Stimulated activated naive CD4-positive, alpha-beta T cell (primary cell): ENCODE results near the gene YJU2.
"Not testable (repeated sequence)": the region's sequence is repeated elsewhere in the genome, so short reads cannot be mapped to it uniquely, and the experiment has no call there.

ENCODE experiments used
- DNase-seq, 6 experiments: peaks; one replicate each; lab custom pipeline; 2025; lab: John Stamatoyannopoulos, UW

YJU2 gene

DNA sequence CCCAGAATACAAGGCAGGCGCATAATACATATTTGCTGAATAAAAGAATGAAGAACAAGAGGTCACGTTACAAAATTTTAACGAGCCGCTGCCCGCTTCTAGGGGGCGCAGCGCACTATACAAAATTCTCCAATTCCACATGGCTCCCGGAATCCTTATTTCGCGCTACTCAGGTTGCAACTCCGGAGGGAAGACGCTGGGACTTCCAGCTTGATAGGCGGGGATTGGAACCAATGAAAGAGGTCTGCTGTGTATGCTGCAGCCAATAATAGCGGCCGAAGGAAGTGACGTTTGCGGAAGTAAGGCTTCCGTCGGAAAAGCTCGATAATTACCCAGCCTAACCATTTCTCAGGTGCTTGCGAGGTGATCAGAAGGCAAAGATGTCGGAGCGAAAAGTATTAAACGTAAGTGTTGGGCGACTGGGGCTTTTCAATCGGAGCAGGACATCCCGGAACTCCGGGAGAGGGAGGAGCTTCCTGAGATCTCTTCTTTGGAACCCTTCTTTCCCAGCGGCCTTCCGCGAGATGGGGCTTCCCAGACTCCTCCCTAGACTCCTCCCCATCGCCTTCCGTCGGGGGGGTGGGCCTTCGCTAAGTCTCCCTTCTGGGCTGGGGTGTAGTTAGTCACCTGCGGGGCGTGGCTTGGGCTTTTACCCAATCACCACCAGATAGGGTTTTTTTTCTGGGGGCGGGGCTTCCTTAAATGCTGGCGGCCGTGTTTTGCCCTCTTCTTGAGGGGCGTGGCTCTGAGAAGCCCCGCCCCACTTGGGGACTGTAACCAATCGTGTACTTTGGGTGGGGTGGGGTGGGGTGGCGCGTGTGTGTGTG, at the start of gene YJU2:
Gene YJU2 (plus strand): TSS at position 314 of the 827 bp plus-strand sequence. CDS start 67 bp downstream, at position 381.
- DNase-seq: peak; percentile 94 to 100 (median 99)

- DNase-seq: no peak
Observed at GRCh38 chr19:4197228-4197624, 49.7 kb upstream of the YJU2 start.

DNA sequence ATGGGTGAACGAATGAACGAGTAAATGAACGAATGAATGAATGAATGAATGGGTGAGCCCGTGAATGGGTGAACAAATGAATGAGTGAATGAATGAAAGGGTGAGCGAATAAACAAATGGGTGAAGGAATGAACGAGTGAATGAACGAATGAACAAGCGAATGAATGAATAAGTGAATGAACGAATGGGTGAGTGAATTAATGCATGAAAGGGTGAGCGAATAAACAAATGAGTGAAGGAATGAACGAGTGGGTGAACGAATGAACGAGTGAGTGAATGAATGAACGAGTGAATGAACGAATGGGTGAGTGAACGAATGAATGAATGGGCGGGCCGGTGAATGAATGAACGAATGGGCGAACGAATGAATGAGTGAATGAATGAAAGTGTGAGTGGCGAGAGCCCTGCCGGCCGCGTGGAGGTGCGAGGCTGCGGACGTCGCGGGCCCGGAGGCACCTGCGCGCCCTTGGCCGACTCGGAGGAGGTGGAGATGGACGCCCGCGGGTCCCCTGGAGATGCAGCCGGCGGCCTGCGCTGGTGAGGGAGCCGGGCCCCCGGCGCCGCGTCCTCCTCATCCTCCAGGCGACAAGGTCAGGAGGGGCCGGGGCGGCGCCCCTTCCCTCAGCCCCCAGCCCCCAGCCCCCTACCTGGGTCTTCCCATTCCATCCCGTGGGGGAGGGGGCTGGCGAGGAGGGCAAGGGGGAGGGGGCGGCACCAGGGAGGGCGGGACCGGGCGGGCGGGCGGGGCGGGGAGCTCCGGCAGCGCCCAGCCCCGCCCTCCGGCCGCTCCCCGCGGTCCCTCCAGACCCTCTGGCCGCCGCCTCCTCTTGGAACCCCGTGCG, 49.0 kb upstream of the YJU2 start:
- peak in 1 of 6 experiments; percentile 8 for DNase-seq

DNA sequence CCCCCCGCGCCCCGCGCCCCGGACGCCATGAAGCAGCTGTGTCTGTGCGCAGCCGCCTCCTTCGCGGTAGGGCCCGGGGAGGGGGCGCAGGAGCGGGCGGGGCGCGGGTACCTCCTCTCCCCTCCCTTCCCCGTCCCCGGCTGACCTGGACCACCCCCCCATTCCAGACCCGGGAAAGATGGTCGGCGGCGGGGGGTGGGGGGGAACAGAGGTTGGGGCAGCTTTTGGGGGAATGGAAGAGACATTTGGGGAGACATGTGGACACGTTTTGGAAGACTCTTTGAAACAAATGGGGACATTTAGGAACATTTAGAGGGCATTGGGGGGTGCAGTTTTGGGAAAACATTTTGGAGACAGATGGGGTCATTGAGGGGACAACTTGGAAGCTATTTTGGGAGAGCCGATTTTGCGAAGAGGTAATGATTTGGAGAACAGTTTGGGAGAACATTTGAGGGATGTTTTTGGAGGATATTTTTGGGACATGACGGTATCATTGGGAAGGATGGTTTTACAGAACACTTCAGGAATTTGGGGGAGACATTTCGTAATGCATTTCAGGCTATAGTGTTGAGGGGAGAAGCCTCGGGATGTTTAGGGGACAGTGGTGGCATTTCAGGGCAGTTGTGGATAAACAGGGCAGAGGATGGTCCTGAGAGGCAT, 48.3 kb upstream of the YJU2 start:
- no peak for DNase-seq

GRCh38 chr19:4199699-4200293, 47.1 kb upstream of the YJU2 start:
- no peak for DNase-seq

GRCh38 chr19:4200940-4201542, 45.8 kb upstream of the YJU2 start:
- no peak for DNase-seq

DNA sequence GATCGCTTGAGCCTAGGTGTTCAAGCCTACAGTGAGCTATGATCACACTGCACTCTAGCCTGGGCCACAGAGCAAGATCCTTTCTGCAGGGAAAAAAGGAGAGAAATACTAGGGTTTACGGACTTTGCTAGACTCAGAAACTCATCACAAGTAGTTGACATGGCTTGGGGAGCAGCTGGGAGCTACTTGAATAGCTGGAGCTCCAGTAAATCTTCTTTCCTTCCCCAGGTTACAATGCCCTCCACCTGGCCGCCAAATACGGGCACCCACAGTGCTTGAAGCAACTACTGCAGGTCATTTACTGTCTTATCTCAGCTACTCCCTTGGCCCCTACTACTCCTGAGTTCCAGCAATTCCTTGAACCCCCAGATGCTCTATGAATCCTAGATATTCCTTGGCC, 45.1 kb upstream of the YJU2 start:
- DNase-seq: no peak

GRCh38 chr19:4206818-4207484, 39.9 kb upstream of the YJU2 start:
- no peak for DNase-seq

DNA sequence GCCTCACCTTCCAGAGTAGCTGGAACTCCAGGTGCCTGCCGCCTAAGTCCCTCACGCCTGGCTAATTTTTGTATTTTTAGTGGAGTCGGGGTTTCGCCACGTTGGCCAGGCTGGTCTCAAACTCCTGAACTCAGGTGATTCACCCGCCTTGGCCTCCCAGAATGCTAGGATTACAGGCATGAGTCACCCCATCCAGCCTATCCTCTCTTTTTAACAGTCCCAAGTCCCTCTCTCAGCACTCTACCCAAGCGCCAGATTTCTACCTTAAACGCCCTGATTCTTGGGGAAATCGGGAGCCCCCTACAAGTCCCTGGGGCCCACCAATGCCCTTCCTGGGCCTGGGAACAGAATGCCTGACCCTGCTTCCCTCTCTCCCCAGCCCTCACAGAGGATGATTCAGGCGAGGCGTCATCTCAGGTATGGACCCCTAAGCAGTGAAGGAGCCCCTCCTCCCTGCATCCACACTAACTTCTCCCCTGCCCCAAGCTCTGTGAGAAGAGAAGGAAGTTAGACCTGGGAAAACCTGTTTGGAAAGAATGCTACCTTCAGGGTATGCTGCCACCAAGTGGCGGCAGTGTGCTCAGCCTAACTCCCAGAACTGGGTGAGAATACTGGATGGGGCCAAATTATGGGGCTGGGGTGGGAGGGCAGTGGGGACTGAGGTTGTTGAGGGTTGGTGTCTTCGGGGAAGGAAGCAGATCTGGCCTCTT, 38.3 kb upstream of the YJU2 start:
- no peak for DNase-seq

GRCh38 chr19:4210166-4210731, 36.6 kb upstream of the YJU2 start:
- no peak for DNase-seq

GRCh38 chr19:4213116-4213515, 33.8 kb upstream of the YJU2 start:
- no peak for DNase-seq

- DNase-seq: no peak
Observed at GRCh38 chr19:4215807-4216206, 31.1 kb upstream of the YJU2 start.

GRCh38 chr19:4216846-4217245, 30.0 kb upstream of the YJU2 start:
- no peak for DNase-seq

GRCh38 chr19:4217429-4218264, 29.2 kb upstream of the YJU2 start:
- no peak for DNase-seq

DNA sequence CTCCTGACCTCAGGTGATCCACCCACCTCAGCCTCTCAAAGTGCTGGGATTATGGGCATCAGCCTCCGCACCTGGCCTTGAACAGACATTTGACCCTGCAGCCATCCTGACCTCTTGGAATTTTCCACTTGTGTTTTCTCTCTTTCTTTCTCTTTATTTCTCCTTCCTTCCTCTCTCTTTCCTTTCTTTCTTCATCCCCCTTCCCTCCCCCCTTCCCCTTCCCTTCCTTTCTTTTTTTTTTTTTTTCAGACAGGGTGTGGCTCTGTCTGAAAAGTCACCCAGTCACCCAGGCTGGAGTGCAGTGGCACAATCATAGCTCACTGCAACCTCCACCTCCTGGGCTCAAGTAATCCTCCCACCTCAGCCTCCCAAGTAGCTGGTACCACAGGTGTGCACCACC, 28.4 kb upstream of the YJU2 start:
- not testable (repeated sequence) for DNase-seq

DNA sequence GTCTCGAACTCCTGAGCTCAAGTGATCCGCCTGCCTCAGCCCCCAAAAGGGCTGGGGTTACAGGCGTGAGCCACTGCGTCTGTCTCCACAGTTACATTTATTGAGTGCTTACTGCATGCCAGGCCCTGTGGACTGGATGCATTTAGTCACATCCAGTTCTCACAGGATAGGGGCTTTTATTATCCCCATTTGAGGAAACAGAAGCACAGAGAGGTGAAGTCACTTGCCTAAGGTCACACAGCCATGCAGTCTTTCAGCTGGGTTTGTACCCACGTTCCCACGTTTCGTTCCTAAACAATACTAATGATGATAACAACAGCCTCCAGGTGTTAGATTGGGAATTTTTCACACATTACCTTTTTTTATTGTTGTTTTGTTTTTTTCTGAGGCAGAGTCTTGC, 26.7 kb upstream of the YJU2 start:
- DNase-seq: no peak

DNA sequence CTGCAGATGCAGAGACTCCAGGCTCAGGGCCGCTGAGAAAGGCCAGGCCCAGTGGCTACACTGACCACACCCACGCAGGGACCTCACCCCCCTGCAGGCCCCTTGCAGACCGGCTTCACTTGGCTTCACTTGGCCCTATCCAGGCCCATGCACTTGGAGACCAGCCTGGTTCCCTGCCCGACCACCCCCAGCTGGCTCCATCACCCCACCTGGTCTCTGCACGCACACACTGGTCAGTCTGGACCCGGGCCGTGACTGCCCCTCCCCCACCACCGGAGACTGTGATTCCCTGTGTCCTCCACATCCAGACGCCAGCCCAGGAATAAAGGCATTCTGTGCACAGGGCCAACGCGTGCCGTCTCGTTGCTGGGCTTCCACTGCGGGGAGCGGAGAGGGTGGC, 22.4 kb upstream of the YJU2 start:
- no peak for DNase-seq

DNA sequence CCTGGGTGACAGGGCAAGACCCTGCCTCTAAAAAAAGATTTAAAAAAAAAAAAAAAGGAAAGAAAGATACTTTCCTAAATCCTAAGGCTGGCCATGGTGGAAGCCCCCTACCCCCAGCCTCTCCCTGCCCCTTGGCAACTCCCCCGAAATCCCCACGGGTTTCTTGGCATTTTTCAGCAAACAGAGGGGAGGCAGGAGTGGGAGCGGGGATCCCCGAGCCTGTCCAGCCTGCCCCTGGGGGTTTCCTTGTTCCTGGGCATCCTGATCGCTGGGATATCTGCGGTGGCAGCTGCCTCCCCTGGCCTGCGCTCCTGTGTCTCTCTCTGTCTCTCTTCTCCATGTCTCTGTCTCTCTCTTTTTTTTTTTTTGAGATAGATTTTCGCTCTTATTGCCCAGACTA, 21.0 kb upstream of the YJU2 start:
- DNase-seq: no peak

DNA sequence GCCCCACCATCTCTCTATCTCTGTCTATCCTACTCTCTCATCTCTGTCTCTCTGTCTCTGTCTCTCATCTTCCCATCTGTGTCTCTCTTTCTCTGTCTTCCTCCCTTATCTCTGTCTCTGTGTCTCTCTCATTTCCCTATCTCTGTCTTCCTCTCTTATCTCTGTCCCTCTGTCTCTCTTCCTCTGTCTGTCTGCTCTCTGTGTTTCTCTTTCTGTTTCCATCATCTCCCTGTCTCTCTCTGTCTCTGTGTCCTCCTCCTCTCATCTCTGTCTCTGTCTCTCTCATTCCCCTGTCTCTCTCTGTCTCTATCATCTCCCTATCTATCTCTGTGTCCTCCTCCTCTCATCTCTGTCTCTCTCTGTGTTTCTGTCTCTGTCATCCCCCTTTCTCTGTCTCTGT, 19.1 kb upstream of the YJU2 start:
- no peak for DNase-seq
